T-helper 17 cell (primary cell): Measurements from ENCODE around the gene SGK2. TPM values are rescaled to one million over a fixed set of nuclear protein-coding genes. Genes with fewer than 3 reads are reported as not detected.

ENCODE experiments used
- ATAC-seq: fragments of 150-1000 bp; cut with Tn5 transposase; 2 replicates; pipeline ENCODE4 v1.10.0; 2021; ENCODE audit warnings: mild to moderate bottlenecking, moderate library complexity
- DNase-seq, 3 donors: peaks; one replicate each; pipeline versions ENCODE4 v3.0.0 to v3.0.0-alpha.2; 2020 to 2021
- H3K9me3 ChIP-seq: one replicate; pipeline ENCODE4 v1.7.0; 2013; ENCODE audit warnings: low read length, mild to moderate bottlenecking; ENCODE audit not compliant: control insufficient read depth, poor library complexity, severe bottlenecking
- H3K27ac Mint-ChIP-seq: one replicate; pipeline ENCODE4 v1.8.0; 2022; ENCODE audit warnings: mild to moderate bottlenecking, moderate library complexity, mixed read lengths
- H3K27me3 Mint-ChIP-seq: one replicate; pipeline ENCODE4 v1.8.0; 2022; ENCODE audit warnings: mixed read lengths
- H3K36me3 Mint-ChIP-seq: one replicate; pipeline ENCODE4 v1.8.0; 2022; ENCODE audit warnings: low read depth, mixed read lengths
- H3K4me1 Mint-ChIP-seq: one replicate; pipeline ENCODE4 v1.8.0; 2022; ENCODE audit warnings: mild to moderate bottlenecking, mixed read lengths
- H3K4me3 Mint-ChIP-seq: one replicate; pipeline ENCODE4 v1.8.0; 2022; ENCODE audit warnings: mild to moderate bottlenecking, moderate library complexity, mixed read lengths
- total RNA-seq, 4 donors: library from RNA in 2 of 4; stranded (reverse) in 2 of 4; gene quantifications; one replicate each; pipeline ENCODE4 v1.2.3 and lab custom pipeline; 2022 to 2026

Gene SGK2
- total RNA-seq, 2 donors from 2014 or later: 0.52 to 1.7 TPM

GRCh38 chr20:43539975-43540672, 18.7 kb upstream of the SGK2 start:
- H3K27ac Mint-ChIP-seq: no peak overlapping the region
- no peaks in the 10 kb centered on the region for H3K9me3 ChIP-seq
- H3K4me1 Mint-ChIP-seq: peaks cover 3% of the 10 kb centered on the region
- H3K36me3 Mint-ChIP-seq: peaks cover 9% of the 10 kb centered on the region
- H3K27me3 Mint-ChIP-seq: no peaks in the 10 kb centered on the region
- DNase-seq: no peak
- no peak overlapping the region for H3K4me3 Mint-ChIP-seq
- ATAC-seq: no peak

GRCh38 chr20:43540673-43541060, 18.2 kb upstream of the SGK2 start:
- H3K9me3 ChIP-seq: no peaks in the 10 kb centered on the region
- H3K4me1 Mint-ChIP-seq: peaks cover 3% of the 10 kb centered on the region
- DNase-seq (no peak), ATAC-seq (no peak)
- H3K27me3 Mint-ChIP-seq: no peaks in the 10 kb centered on the region
- no peak overlapping the region for H3K27ac Mint-ChIP-seq
- peaks cover 9% of the 10 kb centered on the region for H3K36me3 Mint-ChIP-seq
- no peak overlapping the region for H3K4me3 Mint-ChIP-seq

GRCh38 chr20:43541214-43541613, 17.6 kb upstream of the SGK2 start:
- ATAC-seq: no peak
- Mint-ChIP-seq H3K4me3 (no peak overlapping the region), H3K27me3 (no peaks in the 10 kb centered on the region), H3K36me3 (peaks cover 9% of the 10 kb centered on the region), H3K4me1 (peaks cover 3% of the 10 kb centered on the region), H3K27ac (no peak overlapping the region)
- no peak for DNase-seq
- H3K9me3 ChIP-seq: no peaks in the 10 kb centered on the region

- H3K9me3 ChIP-seq: no peaks in the 10 kb centered on the region
- DNase-seq (no peak), ATAC-seq (no peak)
- peaks cover 9% of the 10 kb centered on the region for H3K36me3 Mint-ChIP-seq
- no peak overlapping the region for H3K27ac Mint-ChIP-seq
- no peaks in the 10 kb centered on the region for H3K27me3 Mint-ChIP-seq
- H3K4me1 Mint-ChIP-seq: peaks cover 3% of the 10 kb centered on the region
- no peak overlapping the region for H3K4me3 Mint-ChIP-seq
Observed at GRCh38 chr20:43542161-43542560, 16.7 kb upstream of the SGK2 start.

GRCh38 chr20:43542674-43543073, 16.2 kb upstream of the SGK2 start:
- peaks cover 12% of the 10 kb centered on the region for H3K36me3 Mint-ChIP-seq
- no peaks in the 10 kb centered on the region for H3K27me3 Mint-ChIP-seq
- no peak overlapping the region for H3K27ac Mint-ChIP-seq
- ATAC-seq (no peak), DNase-seq (no peak)
- no peak overlapping the region for H3K4me3 Mint-ChIP-seq
- H3K9me3 ChIP-seq: no peaks in the 10 kb centered on the region
- peaks cover 3% of the 10 kb centered on the region for H3K4me1 Mint-ChIP-seq

GRCh38 chr20:43543138-43543537, 15.7 kb upstream of the SGK2 start:
- ATAC-seq: no peak

GRCh38 chr20:43544501-43544900, 14.3 kb upstream of the SGK2 start:
- ATAC-seq: no peak
- no peaks in the 10 kb centered on the region for H3K27me3 Mint-ChIP-seq
- DNase-seq: no peak
- no peak overlapping the region for H3K4me3 Mint-ChIP-seq
- no peaks in the 10 kb centered on the region for H3K4me1 Mint-ChIP-seq
- no peaks in the 10 kb centered on the region for H3K9me3 ChIP-seq
- H3K36me3 Mint-ChIP-seq: peaks cover 14% of the 10 kb centered on the region
- no peak overlapping the region for H3K27ac Mint-ChIP-seq

More at GRCh38 chr20:43543138-43543537, 15.7 kb upstream of the SGK2 start:
- no peak overlapping the region for H3K27ac Mint-ChIP-seq
- peaks cover 3% of the 10 kb centered on the region for H3K4me1 Mint-ChIP-seq
- no peak for DNase-seq
- H3K9me3 ChIP-seq: no peaks in the 10 kb centered on the region
- H3K4me3 Mint-ChIP-seq: no peak overlapping the region
- H3K36me3 Mint-ChIP-seq: peaks cover 16% of the 10 kb centered on the region
- H3K27me3 Mint-ChIP-seq: no peaks in the 10 kb centered on the region

- Mint-ChIP-seq H3K4me1 (no peaks in the 10 kb centered on the region), H3K27ac (no peak overlapping the region), H3K36me3 (peaks cover 14% of the 10 kb centered on the region), H3K4me3 (no peak overlapping the region), H3K27me3 (no peaks in the 10 kb centered on the region)
- ATAC-seq (no peak), DNase-seq (no peak)
- no peaks in the 10 kb centered on the region for H3K9me3 ChIP-seq
Observed at GRCh38 chr20:43545837-43546578, 12.8 kb upstream of the SGK2 start.

GRCh38 chr20:43548273-43548880, 10.4 kb upstream of the SGK2 start:
- no peaks in the 10 kb centered on the region for H3K27me3 Mint-ChIP-seq
- H3K4me1 Mint-ChIP-seq: no peaks in the 10 kb centered on the region
- DNase-seq: no peak
- H3K4me3 Mint-ChIP-seq: no peak overlapping the region
- H3K9me3 ChIP-seq: no peaks in the 10 kb centered on the region
- H3K36me3 Mint-ChIP-seq: peaks cover 18% of the 10 kb centered on the region
- no peak for ATAC-seq
- H3K27ac Mint-ChIP-seq: no peak overlapping the region

- H3K27me3 Mint-ChIP-seq: no peaks in the 10 kb centered on the region
- no peaks in the 10 kb centered on the region for H3K4me1 Mint-ChIP-seq
- peaks cover 13% of the 10 kb centered on the region for H3K36me3 Mint-ChIP-seq
- no peak overlapping the region for H3K27ac Mint-ChIP-seq
- no peak overlapping the region for H3K4me3 Mint-ChIP-seq
- no peak for DNase-seq
- no peaks in the 10 kb centered on the region for H3K9me3 ChIP-seq
- no peak for ATAC-seq
Observed at GRCh38 chr20:43549416-43550065, 9.3 kb upstream of the SGK2 start.

- Mint-ChIP-seq H3K4me3 (peak overlapping the region; percentile 12), H3K27ac (no peak overlapping the region), H3K27me3 (no peaks in the 10 kb centered on the region), H3K36me3 (peaks cover 13% of the 10 kb centered on the region), H3K4me1 (no peaks in the 10 kb centered on the region)
- ATAC-seq: no peak
- H3K9me3 ChIP-seq: no peaks in the 10 kb centered on the region
- DNase-seq: no peak
Observed at GRCh38 chr20:43550456-43550855, 8.4 kb upstream of the SGK2 start.

GRCh38 chr20:43554369-43554768, 4.5 kb upstream of the SGK2 start:
- no peak overlapping the region for H3K27ac Mint-ChIP-seq
- peaks cover 3% of the 10 kb centered on the region for H3K4me1 Mint-ChIP-seq
- no peak overlapping the region for H3K4me3 Mint-ChIP-seq
- H3K36me3 Mint-ChIP-seq: peaks cover 8% of the 10 kb centered on the region
- H3K9me3 ChIP-seq: no peaks in the 10 kb centered on the region
- H3K27me3 Mint-ChIP-seq: peaks cover 7% of the 10 kb centered on the region
- ATAC-seq (no peak), DNase-seq (no peak)
